Ishikawa (cell line): Measurements from ENCODE around the gene METTL3.
A peak's percentile ranks its signal among the peaks of the same experiment; 100 is the strongest.

Experiments
- EP300 ChIP-seq: IDR thresholded peaks from 2 replicates; pipeline ENCODE4 v1.6.1; 2012; ENCODE audit warnings: borderline replicate concordance
- TCF12 ChIP-seq: IDR thresholded peaks from 2 replicates; pipeline ENCODE4 v1.6.1; 2012; ENCODE audit warnings: low read depth

DNA sequence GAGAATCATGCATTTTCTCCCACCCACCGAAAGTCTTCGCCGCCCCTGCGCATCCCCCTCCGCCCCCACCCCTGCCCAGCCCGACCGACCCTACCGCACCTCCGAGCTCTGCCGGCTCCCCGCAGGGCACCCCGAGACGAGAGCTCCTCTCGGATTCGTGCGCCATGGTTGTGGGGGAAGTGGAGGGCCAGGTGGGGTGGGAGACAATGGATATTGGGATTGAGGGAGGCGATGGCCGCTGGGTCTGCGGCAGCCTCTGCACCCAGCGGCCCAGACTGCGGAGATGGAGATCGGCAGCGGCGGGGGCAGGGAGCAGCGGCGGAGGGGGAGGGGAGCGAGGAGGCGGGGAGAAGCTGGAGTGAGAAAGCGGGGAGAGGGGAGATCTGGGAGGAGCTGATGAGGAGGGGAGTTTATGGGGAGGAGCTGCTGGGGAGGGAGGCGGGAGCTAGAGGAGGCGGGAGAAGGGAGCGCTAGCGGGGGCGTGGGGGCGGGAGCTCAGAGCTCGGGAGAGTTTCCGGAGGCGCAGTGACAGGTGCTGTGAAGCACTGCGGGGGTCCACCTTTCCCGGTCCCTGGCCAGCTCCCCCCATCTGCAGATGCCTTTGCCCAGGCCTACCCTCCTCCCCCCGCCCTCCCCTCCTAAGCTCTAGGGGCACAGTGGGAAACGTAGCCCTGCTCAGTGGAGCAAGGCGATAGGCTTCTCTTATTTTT lies 15.0 kb upstream of the METTL3 start, which contains the start of gene SALL2:
- TF ChIP-seq TCF12 (0 out of 2 replicates have a peak, but pooled peaks have one; percentile 18), EP300 (0 out of 2 replicates have a peak, but pooled peaks have one; percentile 23)
